ENCODE measurements around the gene PPP1R12C.

The PPP1R12C gene

DNA sequence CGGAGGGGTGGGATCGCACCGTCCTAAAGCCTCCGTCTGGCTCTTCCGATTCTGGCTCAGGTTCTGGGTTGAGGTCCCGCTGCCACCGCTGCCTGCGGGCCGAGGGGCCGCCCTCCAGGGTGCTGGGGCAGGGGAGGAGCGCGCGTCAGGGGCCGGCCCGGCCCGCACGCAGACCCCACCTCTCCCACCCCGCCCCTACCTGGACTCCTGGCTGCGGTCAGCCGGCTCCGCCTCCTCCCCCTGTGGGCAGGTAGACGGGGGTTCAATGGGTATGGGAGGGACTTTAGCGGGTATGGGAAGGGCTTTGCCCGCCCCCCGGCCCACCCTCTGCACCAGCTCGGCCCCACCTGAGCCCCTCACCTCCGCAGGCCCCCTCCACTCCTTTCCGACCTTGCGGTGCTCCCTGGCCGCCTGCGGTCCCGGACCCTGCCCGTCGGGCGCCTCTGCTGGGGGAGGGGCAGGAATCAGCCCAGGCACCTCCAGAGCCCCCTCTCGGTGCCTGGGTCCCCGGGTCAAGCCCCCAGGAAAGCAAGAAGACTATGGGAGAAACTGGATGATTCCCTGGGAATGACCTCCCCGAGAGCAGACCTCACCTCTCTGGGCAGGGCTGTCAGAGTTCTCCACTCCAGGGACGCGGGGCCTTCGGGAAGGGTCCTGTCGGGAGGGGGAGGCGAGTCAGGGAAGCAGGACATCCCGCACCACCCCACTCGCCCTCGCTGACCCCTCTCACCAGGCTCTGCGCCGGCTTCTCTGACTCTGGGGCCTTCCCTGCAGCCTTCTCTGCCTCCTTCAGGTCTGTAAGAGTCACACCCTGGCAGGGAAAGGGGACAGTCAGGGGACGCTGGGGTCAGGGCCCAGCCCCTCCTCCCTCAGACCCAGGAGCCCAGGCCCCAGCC is 24.8 kb downstream of the PPP1R12C start:
- TF ChIP-seq, protein P1, sequence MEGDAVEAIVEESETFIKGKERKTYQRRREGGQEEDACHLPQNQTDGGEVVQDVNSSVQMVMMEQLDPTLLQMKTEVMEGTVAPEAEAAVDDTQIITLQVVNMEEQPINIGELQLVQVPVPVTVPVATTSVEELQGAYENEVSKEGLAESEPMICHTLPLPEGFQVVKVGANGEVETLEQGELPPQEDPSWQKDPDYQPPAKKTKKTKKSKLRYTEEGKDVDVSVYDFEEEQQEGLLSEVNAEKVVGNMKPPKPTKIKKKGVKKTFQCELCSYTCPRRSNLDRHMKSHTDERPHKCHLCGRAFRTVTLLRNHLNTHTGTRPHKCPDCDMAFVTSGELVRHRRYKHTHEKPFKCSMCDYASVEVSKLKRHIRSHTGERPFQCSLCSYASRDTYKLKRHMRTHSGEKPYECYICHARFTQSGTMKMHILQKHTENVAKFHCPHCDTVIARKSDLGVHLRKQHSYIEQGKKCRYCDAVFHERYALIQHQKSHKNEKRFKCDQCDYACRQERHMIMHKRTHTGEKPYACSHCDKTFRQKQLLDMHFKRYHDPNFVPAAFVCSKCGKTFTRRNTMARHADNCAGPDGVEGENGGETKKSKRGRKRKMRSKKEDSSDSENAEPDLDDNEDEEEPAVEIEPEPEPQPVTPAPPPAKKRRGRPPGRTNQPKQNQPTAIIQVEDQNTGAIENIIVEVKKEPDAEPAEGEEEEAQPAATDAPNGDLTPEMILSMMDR (IDR thresholded peaks at IDR 0.05; ENCODE audit: low read depth, low read length) = no peak
- H3K4me3 ChIP-seq (replicated peaks in 1 of 2; ENCODE audit: low read depth in 2 of 2, low read length in 2 of 2) = no peak overlapping the region
- no peak for DNase-seq (ENCODE audit: low read depth in 2 of 2)

DNA sequence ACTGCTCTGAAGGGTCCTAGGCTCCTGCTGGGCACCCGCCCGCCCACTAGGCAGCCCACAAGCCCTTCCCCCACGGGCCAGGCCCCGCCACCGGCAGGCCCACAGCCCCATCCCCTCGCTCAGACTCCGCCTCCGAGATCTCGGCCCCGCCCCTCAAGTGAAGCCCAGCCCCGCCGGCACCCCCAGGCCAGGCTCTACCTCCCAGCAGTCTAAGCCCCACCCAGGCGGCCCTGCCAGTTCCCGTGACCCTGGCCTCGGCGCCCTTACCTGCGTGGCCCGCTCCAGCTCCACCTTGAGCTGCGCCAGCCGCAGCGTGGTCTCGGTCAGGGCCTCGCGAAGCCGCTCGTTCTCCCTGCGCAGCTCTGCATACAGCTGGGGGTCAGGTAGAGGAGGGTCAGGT is 25.5 kb downstream of the PPP1R12C start:
- TF ChIP-seq, protein P1 (IDR thresholded peaks at IDR 0.05; ENCODE audit: low read depth, low read length) = no peak
- no peak overlapping the region for H3K4me3 ChIP-seq (replicated peaks in 1 of 2; ENCODE audit: low read depth in 2 of 2, low read length in 2 of 2)
- DNase-seq (ENCODE audit: low read depth in 2 of 2) = no peak

DNA sequence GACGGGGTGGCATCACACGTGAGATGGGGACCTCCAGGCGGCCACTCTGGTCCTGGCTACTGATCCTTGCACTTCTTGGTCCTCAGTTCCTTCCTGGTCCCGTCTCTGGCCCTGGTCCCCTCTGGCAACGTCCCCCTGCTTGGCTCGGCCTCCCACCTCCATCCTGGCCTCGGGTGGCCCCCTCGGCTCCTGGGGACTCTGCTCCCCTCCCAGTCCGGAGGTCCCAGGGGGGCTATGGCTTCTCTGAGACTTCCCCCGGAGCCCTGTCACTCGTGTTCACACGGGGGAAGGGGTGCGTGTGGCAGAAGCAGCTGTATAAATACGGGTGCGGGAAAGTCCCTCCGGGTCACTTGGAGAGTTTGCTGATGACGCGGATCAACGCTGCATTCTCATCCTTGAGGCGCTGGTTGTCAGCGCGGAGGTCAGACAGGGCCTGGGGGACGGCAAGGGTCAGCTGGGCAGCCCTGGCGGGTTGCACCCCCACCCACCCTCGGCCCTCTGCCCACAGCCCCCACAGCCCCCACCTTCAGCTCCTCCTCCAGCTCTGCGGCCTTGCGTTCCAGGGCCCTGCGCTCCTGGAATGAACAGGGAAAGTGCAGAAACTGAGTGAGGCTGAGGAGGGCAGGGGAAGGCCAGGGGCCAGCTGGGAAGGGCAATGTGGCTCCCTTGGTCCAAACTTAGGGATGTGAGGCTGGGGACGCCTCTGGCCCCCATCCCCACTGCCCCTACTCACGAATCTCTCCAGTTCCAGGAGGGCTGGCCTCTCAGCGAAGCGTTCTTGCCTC is 26.1 kb downstream of the PPP1R12C start:
- DNase-seq (ENCODE audit: low read depth in 2 of 2) = no peak
- no peak overlapping the region for H3K4me3 ChIP-seq (replicated peaks in 1 of 2; ENCODE audit: low read depth in 2 of 2, low read length in 2 of 2)
- TF ChIP-seq, protein P1 (IDR thresholded peaks at IDR 0.05; ENCODE audit: low read depth, low read length) = no peak

DNA sequence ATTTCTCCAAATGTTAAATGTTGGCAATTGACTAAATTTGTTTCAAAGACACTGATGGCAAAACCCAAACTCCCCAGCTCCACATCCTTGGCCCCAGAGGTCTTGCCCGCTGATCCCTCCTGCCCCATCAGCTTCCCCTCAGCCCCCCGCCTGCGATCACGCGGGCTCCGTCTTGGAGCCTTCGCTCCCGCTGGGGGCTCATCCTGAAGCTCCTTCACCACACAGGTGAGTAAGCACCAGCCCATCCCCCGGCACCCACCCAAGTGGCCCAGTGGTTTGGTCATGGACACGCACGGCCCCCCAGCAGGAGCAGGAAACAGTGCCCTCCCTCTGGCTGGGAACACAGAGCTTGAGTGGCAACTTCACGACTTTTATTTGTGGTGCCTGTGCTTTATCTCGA is 26.9 kb downstream of the PPP1R12C start:
- DNase-seq (ENCODE audit: low read depth in 2 of 2) = no peak
- no peak overlapping the region for H3K4me3 ChIP-seq (replicated peaks in 1 of 2; ENCODE audit: low read depth in 2 of 2, low read length in 2 of 2)
- TF ChIP-seq, protein P1 (IDR thresholded peaks at IDR 0.05; ENCODE audit: low read depth, low read length) = no peak

DNA sequence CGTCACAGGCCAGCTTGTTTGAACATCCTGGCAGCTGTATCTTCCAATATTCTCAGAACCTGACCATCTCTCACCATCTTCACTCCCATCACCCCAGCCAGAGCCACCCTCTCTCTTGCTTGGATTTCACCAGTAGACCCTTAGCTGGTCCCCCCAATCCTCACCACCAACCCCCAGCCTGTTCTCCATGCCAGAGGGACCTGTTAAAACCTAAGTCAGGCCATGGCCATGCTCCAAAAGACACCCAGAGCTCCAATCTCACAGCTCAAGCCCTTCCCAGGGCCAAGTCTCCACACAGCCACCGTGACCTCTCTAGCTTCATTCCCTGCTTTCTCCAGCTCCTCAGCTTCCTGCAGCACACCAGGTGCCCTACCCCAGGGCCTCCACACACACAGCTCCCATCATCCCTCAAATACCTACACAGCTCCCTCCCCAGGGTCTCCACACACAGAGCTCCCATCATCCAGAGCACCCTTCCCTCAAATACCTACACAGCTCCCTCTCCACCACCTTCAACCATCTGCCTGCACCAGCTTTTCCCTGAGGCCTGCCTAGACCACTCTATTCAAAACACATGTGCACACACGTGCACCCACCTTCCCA is 28.0 kb downstream of the PPP1R12C start:
- TF ChIP-seq, protein P1 (IDR thresholded peaks at IDR 0.05; ENCODE audit: low read depth, low read length) = no peak
- DNase-seq (ENCODE audit: low read depth in 2 of 2) = no peak
- H3K4me3 ChIP-seq (replicated peaks in 1 of 2; ENCODE audit: low read depth in 2 of 2, low read length in 2 of 2) = no peak overlapping the region

DNA sequence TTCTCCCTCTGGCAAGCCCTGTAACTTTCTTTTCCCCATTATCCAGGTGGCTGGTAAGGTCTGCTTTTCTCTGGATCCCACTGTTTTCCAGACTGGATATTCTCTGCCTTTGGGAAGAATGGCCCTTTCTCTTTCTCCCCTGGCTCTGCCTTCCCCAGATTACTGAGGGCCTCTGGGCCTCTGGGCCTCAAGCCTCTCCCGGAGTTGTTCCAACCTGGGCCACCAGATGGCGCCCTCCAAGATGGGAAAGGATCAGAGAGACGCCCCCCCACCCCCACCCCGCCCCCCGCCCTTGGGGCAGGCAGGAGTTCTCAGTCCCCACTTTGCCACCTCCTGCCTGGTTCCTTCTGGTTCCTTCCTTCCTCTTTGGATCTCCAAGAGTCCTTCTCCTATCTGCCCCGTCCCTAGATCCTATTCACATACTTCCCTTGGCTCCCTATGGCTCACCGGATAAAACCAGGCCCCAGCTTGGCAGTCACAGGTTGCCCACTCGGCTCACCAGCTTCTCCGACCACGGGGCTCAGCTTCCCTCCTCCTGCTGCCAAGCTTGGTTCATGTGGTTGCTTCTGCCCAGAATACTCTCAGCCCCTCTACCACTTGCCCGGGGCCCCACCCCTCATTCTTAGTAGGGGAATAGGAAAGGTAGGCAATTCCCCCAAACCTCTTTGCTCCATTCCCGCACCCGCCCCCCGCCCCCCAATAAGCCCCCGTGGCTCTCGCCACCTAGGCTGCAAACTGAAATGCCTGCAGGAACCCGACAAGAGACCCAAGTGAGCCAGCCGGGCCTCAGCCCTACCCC is 28.7 kb downstream of the PPP1R12C start:
- peak; percentile 71 to 73 for DNase-seq (ENCODE audit: low read depth in 2 of 2)
- no peak overlapping the region for H3K4me3 ChIP-seq (replicated peaks in 1 of 2; ENCODE audit: low read depth in 2 of 2, low read length in 2 of 2)
- TF ChIP-seq, protein P1 (IDR thresholded peaks at IDR 0.05; ENCODE audit: low read depth, low read length) = peak; percentile 63
